HG03571 (cell line): ENCODE measurements around the gene LCN6.

Experiments
- ATAC-seq: cut with Tn5 transposase; IDR thresholded peaks from one replicate; pipeline ENCODE4 v1.9.1; 2021; ENCODE audit not compliant: unreplicated experiment

LCN6 gene

GRCh38 chr9:136694163-136694871, 54.0 kb downstream of the LCN6 start:
- ATAC-seq = no peak
